ENCODE measurements around the gene RASSF5.

Gene RASSF5

DNA sequence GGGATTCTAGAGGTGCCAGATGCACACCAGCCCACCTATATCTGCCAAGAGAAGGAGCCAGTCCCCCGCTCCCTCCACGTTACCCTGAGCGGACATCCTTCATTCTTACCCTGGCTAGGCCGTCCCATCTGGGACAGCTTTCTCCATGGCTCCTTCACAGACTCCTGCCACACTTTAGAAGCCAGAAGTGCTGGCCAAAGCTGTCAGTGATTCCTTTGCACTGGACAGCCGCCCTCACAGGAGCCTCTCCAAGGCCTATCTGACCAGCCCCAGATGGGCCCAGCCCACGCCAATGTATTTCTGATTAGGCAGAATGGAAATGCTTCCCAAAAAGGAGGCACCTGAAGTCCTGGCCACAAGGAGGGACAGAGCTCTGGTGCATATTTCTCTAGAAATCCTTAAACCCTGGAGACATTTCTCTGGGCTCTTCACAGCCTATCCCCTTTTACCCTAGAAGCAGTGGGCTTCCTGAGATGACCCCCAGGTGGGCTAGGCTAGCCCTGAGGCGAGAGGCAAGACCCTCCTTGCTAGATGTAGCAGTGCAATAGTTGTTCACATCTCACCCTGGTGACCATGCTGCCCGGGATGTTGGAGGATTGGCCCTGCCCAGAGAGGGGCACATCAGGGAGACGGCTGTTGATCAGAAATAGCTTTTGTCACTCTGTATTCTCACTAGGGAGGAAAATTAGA, 44.1 kb downstream of the RASSF5 start:
- DNase-seq (ENCODE audit: low spot score): no peak

DNA sequence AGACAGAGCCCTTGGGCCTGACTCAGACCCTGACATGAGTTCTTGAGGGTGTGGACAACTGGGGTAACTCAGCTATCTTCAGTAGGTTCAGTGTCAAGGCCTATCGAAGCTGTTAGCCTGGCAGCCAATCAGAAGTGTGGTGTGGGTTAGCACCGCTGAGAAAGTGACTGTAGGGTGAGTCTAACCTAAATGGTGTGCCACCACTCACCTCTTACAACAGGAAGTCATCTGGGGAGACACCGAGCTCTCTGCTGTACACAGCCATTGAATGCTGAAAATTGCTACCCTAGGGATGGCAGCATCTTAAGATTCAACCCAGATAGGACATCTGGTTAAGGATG, 44.6 kb downstream of the RASSF5 start:
- DNase-seq (ENCODE audit: low spot score): peak; percentile 89

DNA sequence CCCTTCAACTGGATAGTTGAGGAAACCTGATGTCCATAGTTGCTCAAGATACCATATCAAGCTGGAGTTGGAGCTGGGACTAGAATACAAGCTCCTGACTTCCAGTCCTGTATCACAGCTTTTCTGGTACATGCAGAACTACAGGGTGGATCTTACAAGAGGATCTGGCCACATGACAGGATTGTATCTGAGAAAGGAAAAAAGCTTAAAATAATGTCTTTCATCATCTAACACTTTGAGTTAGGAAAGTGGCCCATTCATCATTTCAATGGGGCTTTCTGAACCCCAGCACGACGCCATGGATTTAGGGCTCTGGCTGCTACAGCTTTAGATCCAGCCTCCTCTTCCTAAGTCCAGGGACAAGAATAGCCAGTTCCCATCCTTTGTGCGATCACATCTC, 46.9 kb downstream of the RASSF5 start:
- DNase-seq (ENCODE audit: low spot score): no peak

DNA sequence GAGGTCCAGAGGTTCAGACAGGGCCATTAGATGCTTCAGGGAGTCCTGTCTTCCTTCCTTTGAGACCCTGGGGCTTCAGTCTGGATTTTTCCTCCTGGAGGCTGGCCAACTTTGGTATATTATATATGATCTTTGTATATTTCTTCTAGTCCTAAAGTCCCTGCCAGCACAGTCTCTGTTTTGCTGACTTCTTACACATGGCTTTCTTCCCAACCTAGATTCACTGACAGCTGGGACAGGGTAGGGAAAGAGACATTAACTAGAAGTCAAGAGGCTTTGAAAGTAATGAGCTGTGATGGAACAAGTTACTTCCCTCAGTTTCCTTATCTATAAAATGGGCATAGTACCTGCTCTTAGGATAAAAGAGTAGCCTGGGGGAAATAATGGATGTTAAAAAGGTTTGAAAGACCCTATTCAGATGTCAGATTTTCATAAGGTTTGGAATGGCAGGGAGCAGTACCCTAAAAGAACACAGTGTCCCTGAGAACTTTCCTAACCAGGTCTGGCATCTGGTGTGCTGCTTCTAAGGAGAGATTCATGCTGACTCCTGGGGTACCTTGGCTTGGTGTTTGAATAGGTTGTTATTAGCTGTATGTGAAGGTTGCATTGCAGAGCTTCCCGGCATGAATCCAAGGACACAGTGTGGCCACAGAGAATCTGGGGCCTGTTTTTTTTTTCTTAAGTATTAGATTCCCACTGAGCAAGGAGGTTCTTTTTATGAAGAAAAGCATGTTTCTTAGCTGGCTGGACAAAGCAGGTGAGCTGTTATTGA, 47.6 kb downstream of the RASSF5 start:
- no peak for DNase-seq (ENCODE audit: low spot score)

DNA sequence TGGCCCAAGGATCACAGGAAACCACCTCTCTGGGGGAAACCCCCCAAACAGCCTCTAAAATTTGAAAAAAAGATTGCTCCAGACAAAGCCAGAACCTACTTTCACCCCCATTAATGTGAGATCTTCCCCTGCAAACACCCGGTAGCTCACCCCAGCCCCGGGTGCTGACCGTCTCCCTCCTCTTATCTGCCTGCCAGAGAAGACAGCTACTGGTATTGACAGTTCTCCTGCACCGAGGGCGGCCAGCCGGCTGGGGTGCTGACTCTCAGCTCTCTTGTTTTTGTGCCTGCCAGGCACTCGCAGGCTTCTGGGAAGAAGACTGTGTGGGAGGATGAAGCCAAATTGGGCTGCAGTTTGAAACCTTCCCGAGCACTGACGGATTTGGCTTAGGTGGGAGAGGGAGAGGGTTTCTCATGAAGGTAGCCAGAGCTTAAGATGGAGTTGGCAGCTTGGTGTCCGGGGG, 48.2 kb downstream of the RASSF5 start:
- DNase-seq (ENCODE audit: low spot score): peak; percentile 37

DNA sequence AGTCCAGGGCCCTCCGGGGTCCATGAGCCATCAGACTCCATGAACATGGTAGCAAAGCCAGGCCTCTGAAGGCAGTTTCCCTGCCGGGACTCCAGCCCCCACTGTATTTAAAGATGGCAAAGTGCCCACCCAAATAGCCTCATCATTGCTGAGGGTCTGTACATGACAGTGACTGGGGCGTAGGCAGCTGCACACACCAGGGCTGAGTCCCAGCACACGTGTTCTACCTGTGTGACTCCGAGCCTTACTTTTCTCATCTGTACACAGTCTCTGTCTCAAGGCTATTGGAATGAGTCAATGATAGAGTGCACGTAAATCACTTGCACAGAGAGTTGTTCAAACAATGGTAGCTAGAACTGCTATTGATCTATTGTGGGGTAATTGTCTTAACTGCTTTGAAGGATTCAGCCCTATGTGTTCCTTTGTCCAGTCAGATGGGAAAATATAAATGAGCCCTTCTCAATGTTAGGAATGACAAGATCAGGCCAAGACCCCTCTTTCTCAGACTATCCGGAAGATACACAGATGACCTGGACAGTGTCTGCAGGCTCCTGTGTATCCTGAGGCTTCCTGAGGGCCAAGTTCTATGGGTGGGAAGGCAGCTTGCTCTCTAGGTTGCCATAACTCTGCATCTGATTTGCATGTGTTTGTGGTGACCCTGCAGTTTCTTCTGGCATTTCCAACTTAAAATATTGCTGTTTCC, 48.9 kb downstream of the RASSF5 start:
- peak; percentile 26 for DNase-seq (ENCODE audit: low spot score)

DNA sequence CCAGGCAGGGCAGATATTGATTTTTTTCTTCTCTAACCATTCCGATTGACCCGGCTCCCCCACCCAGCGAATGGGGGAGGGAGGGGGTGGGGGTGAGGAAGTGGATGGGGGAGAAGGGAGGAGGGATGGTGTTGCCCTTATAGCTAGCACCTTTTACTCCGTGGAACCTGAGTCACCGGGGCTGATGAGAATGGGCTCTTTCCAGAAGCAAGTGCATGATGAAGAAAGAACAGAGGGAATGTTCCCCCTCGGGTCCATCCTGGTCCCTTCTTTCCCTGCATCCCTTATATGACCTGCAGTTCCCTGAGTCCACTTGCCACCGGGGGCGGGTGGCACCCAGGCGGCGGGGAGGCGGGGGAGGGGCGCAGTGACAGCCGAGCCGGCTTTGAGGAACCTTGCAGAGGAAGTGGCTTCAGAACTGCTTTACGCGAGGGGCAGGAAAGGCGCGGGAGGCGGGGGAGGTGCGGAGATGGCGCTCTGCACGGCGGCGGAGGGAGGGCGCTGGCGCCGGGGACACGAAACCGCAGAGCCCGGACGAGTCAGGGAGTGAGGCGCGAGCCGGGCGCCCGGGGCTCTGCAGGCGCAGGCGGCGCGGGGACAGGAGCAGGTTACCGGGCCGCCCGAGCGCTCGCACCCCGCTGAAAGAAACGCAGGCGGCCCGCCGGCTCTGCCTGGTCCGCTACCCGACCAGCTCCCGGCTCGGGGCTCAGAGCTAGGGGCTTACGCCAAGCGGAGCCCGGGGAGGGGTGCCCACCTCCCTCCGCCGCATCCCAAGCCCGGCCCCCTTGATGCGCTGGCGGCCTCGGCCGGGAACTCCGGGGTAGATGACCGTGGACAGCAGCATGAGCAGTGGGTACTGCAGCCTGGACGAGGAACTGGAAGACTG, 49.7 kb downstream of the RASSF5 start:
- DNase-seq (ENCODE audit: low spot score): peak; percentile 91

DNA sequence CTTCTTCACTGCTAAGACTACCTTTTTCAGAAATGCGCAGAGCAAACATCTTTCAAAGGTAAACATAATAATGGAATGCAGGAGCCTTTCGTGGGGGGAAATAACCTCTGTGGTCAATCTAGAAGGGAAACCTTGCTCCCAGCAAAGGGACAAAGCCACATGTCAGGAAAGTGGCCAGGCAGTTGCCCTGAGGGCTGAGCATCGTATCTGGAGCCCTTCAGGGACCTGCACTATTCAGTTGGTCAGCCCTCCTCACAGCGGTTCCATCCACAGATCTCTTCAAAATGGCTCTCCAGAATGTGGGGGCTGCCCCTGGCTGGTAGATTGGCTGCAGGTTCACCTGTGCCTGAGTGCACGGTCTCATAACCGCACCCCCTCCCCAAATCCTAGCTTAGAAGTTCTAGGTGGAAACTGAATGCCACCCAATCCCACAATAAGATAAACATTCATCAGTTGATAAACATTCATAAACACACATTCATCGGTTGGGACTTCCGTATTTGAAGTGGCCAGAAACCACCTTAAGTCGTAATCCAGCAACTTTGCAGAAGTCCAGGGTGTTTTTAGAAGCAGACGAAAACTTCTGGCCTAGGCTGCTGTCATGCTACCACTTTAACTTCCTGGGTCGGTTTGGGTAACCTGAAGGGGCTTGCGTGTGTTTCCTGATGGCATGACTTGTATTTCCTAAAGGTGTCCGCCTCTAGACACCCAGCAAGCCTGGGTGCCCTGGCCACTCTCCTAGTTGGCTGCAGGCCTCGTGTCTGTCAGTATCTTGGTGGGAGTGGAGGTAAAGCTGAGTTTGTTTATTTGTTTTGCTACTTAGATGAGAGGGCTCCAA, 50.5 kb downstream of the RASSF5 start:
- DNase-seq (ENCODE audit: low spot score): peak; percentile 58

DNA sequence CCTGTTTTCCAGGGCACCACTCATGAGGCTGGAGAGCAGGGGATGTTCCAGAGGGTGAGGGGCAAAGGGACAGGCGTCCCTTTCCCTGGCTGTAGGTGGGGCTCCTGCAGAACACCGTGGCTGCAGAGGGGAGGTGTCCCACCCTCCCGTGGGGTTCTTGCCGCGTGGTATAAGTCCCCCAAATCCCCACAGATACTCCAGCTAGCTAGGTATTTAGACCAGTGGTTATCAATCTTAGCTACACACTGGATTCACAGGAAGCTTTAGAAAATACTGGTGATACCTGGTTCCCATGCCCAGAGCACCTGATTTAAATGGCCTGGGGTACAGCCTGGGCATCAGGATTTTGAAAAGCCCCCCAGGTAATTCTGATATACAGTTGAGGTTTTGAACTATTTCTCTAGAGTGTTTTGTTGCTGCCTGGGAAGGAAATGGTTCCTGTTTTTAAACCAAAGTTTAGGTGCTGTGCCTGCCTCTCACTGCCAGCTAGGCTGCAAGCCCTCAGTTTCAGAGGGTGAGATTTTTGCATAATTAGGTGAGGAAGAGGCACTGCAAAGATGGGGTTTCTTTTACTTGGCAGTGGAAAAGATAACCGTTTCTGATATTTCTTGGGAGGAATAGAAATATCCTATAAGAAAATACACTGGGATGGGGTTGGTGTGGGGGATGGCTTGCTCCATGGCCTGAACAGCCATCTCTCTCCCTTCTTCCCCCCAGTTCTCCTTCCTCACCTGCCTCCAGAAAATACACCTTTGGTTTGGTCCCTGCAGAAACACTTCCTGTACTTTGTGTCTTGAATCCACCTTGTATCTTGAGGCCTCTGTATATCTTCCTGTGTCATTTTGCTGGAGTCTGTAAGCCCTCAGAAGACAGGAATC, 51.7 kb downstream of the RASSF5 start:
- DNase-seq (ENCODE audit: low spot score): peak; percentile 47

DNA sequence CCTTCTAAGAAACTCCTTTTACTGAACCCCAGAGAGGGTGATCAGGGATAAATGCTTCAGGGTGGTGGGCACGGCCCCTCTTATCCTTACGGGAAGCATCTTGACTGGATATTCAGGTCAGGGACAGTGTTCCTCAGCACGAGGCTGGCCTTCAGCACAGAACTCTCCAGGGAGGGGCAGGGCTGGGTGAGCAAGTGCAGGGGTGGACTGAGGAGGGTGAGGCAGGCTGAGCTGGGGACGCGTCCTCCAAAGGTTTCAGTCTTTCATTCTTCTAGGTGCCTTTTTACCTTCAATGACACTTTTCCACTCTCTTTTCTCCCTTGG, 52.3 kb downstream of the RASSF5 start:
- no peak for DNase-seq (ENCODE audit: low spot score)

DNA sequence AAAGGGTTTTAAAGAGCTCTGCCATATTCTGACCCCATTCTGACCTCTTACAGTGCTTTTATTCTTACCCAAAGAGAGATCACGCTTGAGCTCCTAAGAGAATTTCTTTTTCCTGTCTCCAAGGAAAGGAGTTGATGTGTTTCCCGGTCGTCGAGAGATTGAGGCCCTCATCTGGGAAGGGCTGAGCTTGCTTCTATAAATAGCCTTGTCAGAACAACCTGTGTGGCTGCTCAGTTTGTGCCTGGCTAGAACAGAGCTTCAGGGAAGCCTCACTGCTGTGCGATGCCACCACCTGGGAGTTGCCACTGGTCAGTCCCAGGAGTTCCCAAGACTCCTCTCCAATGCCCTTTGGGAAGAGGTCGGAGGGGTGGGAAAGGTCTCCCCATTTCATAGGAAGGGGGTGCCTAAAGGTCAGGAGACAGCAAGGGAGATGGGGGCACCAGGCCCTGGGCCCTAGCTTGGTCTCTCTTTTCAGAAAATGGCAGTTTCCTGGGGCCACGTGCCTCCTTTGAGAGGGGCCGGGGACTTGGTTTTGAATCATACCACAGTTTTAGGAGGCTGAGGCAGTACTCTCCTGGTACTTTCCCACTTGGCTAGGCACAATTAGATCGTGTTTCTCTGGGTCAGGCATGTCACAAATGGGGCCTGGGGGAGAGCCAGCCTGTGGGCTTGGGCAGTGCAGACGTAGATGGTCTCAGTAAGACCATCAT, 52.8 kb downstream of the RASSF5 start:
- DNase-seq (ENCODE audit: low spot score): no peak

DNA sequence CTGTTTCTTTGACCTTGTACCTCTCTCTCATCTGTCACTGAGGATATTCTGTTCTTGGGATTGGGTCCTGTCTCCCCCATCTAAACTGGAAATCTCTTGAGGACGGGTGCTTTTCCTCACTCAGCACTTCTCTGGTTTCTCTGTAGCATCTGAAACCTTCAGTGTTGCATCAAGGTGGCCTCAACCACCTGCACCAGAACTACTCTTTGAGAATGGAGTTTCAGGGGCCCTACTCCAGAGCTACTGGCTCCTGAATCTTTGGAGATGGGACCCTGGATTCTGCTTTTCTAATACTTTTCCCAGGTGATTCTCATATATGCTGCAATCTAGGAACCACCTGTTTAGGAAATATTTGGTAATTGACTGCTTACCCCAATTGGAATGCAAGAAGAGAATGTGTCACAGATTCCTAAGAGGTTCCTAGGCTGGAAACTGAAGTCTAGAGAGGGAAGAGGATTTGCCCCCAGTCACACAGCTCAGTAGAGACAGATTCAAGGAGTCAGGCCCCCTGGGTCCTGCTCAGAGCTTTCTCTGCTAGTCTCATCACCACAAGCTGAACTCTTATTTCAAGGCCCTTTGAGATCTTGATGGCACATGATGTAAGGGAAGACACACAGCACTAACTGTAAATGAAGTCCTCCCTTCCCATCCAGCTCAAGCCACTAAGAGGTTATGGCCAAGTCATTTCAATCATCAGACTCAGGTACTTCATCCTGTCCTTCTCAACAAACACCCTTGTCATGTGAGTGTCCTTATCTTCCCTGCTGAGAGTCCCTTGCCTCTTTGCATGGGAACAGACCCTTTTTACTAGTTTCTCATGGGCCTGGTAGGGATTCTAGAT, 56.3 kb downstream of the RASSF5 start:
- no peak for DNase-seq (ENCODE audit: low spot score)

DNA sequence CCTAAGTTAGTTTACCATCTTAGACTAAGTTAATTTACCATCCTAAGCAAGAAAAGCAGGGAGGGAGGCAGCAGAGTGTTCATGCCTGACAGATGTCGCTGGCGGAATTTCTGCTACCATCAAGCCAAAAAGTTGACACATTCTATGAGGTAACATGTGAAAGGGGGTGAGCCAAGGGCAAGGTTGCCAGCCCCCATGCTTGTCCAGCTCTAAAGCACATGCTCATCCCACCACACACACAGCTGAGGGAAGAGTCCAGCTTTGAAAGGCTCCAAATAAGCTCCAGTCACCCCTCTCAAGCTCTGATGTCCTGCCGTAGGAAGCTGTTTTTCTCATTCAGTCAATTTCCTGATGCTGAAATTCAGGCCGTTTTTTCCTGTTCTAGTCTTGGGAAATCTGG, 58.7 kb downstream of the RASSF5 start:
- no peak for DNase-seq (ENCODE audit: low spot score)

DNA sequence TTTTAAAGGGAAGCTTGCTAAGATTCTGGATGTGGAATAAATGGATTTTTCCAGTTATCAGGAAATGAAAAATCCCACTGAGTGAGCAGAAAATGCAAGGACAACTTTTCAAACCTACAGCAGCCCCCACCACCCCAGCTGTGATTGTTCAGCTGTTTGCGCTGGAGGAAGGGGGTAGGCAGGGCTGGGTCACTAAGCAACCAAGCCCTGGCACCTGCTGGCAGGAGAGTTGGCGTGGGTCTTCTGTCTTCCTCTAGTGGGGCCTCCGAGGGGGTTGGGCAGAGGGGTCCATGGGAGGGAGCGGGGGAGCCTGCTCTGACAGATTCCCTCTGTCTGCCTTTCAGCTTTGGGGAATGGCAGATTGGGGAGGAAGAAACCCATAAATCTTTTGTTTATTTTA, 59.7 kb downstream of the RASSF5 start:
- no peak for DNase-seq (ENCODE audit: low spot score)

DNA sequence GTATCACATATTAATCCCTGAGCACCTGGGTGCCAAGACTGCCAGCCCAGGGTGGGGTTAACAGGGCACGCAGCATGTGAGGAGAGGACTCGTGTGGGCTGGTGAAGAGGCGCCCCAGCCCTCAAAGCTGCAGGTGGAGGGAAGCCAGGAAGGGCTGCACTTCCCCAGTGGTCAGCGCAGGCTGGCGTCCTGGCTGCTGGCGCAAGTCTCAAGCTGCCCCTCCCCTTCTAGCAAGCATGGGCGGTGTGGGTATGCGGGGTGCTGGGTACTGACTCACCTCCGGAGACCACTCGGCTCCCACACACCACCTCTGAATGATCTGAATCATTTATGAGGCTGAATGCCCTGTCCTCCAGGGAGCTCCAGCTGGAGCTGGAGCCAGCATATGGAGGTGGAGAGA, 60.9 kb downstream of the RASSF5 start:
- no peak for DNase-seq (ENCODE audit: low spot score)

DNA sequence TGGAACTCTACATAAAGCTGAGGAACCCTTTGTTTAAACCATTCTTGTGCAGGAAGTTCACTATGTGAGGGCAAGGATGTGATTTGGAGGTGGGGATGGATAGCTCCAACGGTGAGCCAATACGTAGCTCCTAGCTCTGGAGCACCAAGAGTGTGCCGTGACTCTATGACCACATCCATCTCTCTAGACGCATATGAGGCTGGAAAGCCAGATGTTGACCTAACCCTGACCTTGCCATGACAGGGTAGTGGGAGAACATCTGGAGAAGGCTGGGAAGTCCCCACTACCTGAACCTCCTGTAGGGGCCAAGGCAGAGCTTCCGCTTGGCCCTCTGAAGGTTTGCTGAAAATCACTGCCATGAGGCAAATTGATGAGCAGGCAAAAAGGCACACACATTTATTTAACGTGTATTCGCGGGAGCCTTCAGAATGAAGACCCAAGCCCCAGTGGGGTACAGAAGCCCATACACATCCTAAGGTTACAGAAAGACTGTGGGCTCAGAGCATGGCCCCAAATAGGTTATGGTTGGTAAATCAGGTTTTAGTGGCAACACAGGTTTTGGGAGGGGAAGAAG, 61.5 kb downstream of the RASSF5 start:
- no peak for DNase-seq (ENCODE audit: low spot score)

DNA sequence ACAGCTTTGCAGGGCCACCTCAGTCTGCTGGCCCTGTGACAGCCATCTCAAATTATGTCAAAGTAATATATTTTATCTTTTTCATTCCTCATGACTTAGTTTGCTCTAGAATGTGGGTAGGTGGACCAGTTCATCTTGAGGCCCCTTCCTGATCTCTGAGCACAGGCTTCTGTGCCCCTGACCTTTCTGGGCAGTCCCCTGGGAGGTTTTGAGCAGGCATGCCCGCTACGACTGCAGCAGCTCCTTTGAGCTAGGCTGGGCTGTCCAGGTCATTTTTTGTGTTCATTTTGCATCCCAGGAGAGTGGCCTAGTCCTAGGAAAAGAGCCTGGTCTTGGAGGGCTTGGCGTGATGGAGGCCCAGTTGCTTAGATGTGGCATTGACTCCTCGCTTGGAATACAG, 62.2 kb downstream of the RASSF5 start:
- DNase-seq (ENCODE audit: low spot score): no peak

DNA sequence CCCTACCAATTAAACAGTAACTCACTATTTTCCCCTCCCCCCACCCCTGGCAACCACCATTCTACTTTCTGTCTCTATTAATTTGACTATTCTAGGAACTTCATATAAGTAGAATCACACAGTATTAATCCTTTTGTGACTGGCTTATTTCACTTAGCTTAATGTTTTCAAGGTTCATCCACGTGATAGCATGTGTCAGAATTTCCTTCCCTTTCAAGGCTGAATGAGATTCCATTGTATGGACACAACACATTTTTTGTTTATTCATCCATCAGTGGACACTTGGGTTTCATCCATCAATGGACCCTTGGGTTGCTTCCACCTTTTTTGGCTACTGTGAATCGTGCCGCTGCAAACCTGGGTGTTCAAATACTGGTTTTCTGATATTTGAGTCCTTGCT, 63.2 kb downstream of the RASSF5 start:
- DNase-seq (ENCODE audit: low spot score): no peak

Measured in CD4-positive, alpha-beta T cell treated with Interleukin-6 at 100 ng/mL for 8 hours (primary cell).